H1 (cell line): ENCODE data around the gene STX12. TPM values are rescaled to one million over a fixed set of nuclear protein-coding genes. Genes with fewer than 3 reads are reported as not detected.

ENCODE experiments used
- ASH2L ChIP-seq: fragments of 200-600, 300-600 bp; sonication (generic); IDR thresholded peaks from one replicate; pipeline ENCODE4 v1.7.1; 2017; ENCODE audit warnings: low read length
- BRCA1 ChIP-seq: IDR thresholded peaks from 2 replicates; pipeline ENCODE4 v1.6.1; 2012; ENCODE audit warnings: low read depth, low read length, improper control_type of control experiment
- CHD1 ChIP-seq: IDR thresholded peaks from 2 replicates; pipeline ENCODE4 v1.6.1; 2012; ENCODE audit warnings: low read depth, low read length, improper control_type of control experiment
- CHD2 ChIP-seq: IDR thresholded peaks from 2 replicates; pipeline ENCODE4 v1.6.1; 2012; ENCODE audit warnings: low read length, improper control_type of control experiment
- EP300 ChIP-seq, 2 experiments: IDR thresholded peaks; 1 replicate in 1 of 2; 2 replicates in 1 of 2; pipeline ENCODE4 v1.6.1; 2011 to 2012; ENCODE audit warnings: low read depth in 2 of 2, low read length in 2 of 2, mild to moderate bottlenecking in 2 of 2, borderline replicate concordance in 1 of 2, inconsistent platforms in 1 of 2, moderate library complexity in 1 of 2
- JUND ChIP-seq: IDR thresholded peaks from 2 replicates; pipeline ENCODE4 v1.6.1; 2011; ENCODE audit warnings: mild to moderate bottlenecking, improper control_type of control experiment, low read length
- KDM1A ChIP-seq: fragments of 200-600, 300-600 bp; sonication (generic); IDR thresholded peaks from 2 replicates; pipeline ENCODE4 v1.7.1; 2016; ENCODE audit warnings: mild to moderate bottlenecking, low read length, borderline replicate concordance
- POLR2A ChIP-seq, 2 experiments: IDR thresholded peaks; 1 replicate in 1 of 2; 2 replicates in 1 of 2; pipeline ENCODE4 v1.6.1; 2011; ENCODE audit warnings: low read depth in 2 of 2, low read length in 2 of 2, mild to moderate bottlenecking in 2 of 2; ENCODE audit errors: control extremely low read depth in 1 of 2
- RBBP5 ChIP-seq: IDR thresholded peaks from 2 replicates; pipeline ENCODE4 v1.7.1; 2012; ENCODE audit warnings: low read depth, mild to moderate bottlenecking, inconsistent platforms, low read length, moderate library complexity, borderline replicate concordance
- RFX5 ChIP-seq: IDR thresholded peaks from 2 replicates; pipeline ENCODE4 v1.6.1; 2011; ENCODE audit warnings: low read depth, low read length, improper control_type of control experiment, borderline replicate concordance
- polyA plus RNA-seq, 7 experiments: library from polyadenylated mRNA; depleted of rRNA in 3 of 7; stranded (reverse) in 5 of 7; unstranded in 2 of 7; fragments of >200 nt in 5 of 7; fragments of 200-250 nt in 2 of 7; gene quantifications; 1 replicate in 5 of 7; 2 replicates in 1 of 7; 4 replicates in 1 of 7; pipeline versions ENCODE4 v1.2.1 to v1.2.3, GENCODE V29; 2011 to 2013; ENCODE audit warnings: missing spikeins in 2 of 7, mixed read lengths in 2 of 7
- total RNA-seq: library from RNA; stranded (reverse); fragmentation: NEBNext Ultra II Directional; extraction: Animal tissue kit (Norgen Biotek cat#: 25700); gene quantifications from 2 replicates; pipeline ENCODE4 v1.2.1, GENCODE V29; 2021
- TF ChIP-seq, protein P1 (sequence below): fragments of 300-600 bp; sonication (generic); IDR thresholded peaks from 2 replicates; pipeline ENCODE4 v1.7.1; 2012; ENCODE audit warnings: low read length, moderate library complexity, mild to moderate bottlenecking, inconsistent platforms; ENCODE audit not compliant: insufficient replicate concordance

STX12 gene
- total and polyA plus RNA-seq, 2 of the 8 experiments (the other 6 are each of a cell fraction or from before 2014, with no cell fraction given), result 3.7 to 11.0 TPM

DNA sequence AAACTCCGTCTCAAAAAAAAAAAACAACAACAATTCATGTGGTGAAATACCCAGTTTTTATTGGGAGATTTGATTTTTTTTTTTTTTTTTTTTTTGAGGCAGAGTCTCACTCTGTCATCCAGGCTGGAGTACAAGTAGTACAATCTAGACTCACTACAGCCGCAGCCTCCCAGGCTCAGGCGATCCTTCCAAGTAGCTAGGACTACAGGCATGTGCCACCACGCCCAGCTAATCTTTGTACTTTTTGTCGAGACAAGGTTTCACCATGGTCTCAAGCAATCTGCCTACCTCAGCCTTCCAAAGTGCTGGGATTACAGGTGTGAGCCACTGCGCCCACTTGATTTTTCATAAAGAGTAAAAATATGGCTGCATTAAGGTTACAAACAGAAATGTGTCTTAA, 31.9 kb upstream of the STX12 start (continued):
- TF ChIP-seq, protein P1, sequence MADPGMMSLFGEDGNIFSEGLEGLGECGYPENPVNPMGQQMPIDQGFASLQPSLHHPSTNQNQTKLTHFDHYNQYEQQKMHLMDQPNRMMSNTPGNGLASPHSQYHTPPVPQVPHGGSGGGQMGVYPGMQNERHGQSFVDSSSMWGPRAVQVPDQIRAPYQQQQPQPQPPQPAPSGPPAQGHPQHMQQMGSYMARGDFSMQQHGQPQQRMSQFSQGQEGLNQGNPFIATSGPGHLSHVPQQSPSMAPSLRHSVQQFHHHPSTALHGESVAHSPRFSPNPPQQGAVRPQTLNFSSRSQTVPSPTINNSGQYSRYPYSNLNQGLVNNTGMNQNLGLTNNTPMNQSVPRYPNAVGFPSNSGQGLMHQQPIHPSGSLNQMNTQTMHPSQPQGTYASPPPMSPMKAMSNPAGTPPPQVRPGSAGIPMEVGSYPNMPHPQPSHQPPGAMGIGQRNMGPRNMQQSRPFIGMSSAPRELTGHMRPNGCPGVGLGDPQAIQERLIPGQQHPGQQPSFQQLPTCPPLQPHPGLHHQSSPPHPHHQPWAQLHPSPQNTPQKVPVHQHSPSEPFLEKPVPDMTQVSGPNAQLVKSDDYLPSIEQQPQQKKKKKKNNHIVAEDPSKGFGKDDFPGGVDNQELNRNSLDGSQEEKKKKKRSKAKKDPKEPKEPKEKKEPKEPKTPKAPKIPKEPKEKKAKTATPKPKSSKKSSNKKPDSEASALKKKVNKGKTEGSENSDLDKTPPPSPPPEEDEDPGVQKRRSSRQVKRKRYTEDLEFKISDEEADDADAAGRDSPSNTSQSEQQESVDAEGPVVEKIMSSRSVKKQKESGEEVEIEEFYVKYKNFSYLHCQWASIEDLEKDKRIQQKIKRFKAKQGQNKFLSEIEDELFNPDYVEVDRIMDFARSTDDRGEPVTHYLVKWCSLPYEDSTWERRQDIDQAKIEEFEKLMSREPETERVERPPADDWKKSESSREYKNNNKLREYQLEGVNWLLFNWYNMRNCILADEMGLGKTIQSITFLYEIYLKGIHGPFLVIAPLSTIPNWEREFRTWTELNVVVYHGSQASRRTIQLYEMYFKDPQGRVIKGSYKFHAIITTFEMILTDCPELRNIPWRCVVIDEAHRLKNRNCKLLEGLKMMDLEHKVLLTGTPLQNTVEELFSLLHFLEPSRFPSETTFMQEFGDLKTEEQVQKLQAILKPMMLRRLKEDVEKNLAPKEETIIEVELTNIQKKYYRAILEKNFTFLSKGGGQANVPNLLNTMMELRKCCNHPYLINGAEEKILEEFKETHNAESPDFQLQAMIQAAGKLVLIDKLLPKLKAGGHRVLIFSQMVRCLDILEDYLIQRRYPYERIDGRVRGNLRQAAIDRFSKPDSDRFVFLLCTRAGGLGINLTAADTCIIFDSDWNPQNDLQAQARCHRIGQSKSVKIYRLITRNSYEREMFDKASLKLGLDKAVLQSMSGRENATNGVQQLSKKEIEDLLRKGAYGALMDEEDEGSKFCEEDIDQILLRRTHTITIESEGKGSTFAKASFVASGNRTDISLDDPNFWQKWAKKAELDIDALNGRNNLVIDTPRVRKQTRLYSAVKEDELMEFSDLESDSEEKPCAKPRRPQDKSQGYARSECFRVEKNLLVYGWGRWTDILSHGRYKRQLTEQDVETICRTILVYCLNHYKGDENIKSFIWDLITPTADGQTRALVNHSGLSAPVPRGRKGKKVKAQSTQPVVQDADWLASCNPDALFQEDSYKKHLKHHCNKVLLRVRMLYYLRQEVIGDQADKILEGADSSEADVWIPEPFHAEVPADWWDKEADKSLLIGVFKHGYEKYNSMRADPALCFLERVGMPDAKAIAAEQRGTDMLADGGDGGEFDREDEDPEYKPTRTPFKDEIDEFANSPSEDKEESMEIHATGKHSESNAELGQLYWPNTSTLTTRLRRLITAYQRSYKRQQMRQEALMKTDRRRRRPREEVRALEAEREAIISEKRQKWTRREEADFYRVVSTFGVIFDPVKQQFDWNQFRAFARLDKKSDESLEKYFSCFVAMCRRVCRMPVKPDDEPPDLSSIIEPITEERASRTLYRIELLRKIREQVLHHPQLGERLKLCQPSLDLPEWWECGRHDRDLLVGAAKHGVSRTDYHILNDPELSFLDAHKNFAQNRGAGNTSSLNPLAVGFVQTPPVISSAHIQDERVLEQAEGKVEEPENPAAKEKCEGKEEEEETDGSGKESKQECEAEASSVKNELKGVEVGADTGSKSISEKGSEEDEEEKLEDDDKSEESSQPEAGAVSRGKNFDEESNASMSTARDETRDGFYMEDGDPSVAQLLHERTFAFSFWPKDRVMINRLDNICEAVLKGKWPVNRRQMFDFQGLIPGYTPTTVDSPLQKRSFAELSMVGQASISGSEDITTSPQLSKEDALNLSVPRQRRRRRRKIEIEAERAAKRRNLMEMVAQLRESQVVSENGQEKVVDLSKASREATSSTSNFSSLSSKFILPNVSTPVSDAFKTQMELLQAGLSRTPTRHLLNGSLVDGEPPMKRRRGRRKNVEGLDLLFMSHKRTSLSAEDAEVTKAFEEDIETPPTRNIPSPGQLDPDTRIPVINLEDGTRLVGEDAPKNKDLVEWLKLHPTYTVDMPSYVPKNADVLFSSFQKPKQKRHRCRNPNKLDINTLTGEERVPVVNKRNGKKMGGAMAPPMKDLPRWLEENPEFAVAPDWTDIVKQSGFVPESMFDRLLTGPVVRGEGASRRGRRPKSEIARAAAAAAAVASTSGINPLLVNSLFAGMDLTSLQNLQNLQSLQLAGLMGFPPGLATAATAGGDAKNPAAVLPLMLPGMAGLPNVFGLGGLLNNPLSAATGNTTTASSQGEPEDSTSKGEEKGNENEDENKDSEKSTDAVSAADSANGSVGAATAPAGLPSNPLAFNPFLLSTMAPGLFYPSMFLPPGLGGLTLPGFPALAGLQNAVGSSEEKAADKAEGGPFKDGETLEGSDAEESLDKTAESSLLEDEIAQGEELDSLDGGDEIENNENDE, result no peak
- TF ChIP-seq CHD2 (no peak), BRCA1 (no peak), CHD1 (no peak), ASH2L (no peak), POLR2A (IDR thresholded peaks at IDR 0.05; ENCODE audit: control extremely low read depth in 1 of 2, low read depth in 2 of 2, low read length in 2 of 2) (no peak), JUND (no peak), KDM1A (no peak), RFX5 (no peak), RBBP5 (no peak), EP300 (IDR thresholded peaks at IDR 0.05; ENCODE audit: borderline replicate concordance in 1 of 2, low read depth in 2 of 2, low read length in 2 of 2) (no peak)
